ENCODE measurements around the gene KLHL15.

Gene KLHL15

DNA sequence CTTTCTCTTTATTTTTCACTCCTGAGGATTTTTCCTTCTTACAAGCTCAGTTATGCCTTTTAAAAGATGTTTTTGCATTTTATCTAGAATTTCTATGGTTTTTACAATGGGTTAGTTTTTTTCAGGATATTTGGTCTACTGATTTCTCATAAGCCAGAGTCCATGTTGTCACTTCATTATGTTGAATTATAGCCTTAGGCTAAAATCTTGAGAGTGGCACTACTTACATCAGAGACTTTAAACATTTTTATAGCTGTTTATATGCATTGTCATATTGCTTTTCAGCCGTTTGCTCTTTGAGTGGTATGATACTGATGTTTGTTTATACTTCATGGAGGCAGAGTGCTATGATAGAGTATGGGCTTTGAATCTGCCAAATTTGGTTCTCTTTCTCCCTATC lies 82.8 kb downstream of the KLHL15 start:
- DNase-seq = no peak

DNA sequence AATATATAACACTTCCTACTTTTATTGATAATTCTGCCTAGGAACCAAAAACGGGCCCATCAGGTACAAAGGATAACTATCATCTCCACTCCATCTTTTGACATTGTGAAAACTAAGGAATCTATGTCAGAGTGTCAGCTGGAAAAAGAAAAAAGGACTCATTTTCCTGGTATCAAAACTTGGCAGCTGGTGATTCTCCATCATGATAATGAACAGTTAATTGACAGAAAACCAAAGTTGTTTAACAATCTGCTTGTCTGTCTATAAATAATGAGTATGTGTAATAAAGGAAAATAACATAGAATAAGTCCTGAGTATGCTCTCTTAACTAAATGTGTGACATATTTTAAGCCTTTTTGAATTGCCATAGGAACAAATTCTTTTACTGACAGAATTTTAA lies 87.8 kb downstream of the KLHL15 start:
- DNase-seq = no peak

GRCh38 chrX:23938690-23939089 lies 88.3 kb downstream of the KLHL15 start:
- DNase-seq = no peak

- no peak for DNase-seq
Measured at GRCh38 chrX:23937100-23937499, 89.9 kb downstream of the KLHL15 start.

GRCh38 chrX:23936180-23936579 lies 90.8 kb downstream of the KLHL15 start:
- DNase-seq = no peak

- DNase-seq = no peak
Measured at GRCh38 chrX:23935106-23935505, 91.9 kb downstream of the KLHL15 start.
